ENCODE data around the gene DMXL1. TPM values are rescaled to one million over a fixed set of nuclear protein-coding genes. Genes with fewer than 3 reads are reported as not detected.

Gene DMXL1
- total RNA-seq, 1 experiment from 2014 or later, result 43.3 TPM

GRCh38 chr5:119022773-119023172 is 48.1 kb upstream of the DMXL1 start:
- BruUV-seq (replicated peaks), result no TSS peak
- intact Hi-C loops (cut with micrococcal nuclease; ENCODE audit: unreplicated experiment), result loop anchor here (1.0 to 10.0 kb wide), 4 partner anchors 110 to 720 kb away; no protein-coding TSS in a partner anchor
- peaks cover 9% of the 10 kb centered on the region for H3K4me1 Mint-ChIP-seq (ENCODE audit: low read depth, unreplicated experiment)
- no peak for TF ChIP-seq CTCF (IDR thresholded peaks at IDR 0.05; ENCODE audit: unreplicated experiment)
- H3K36me3 Mint-ChIP-seq (ENCODE audit: insufficient read depth, unreplicated experiment), result no peaks in the 10 kb centered on the region
- no peaks in the 10 kb centered on the region for H3K9me3 Mint-ChIP-seq (ENCODE audit: low read depth, unreplicated experiment)
- no peaks in the 10 kb centered on the region for H3K27me3 Mint-ChIP-seq (ENCODE audit: unreplicated experiment)
- CTCF ChIA-PET, result interaction anchor here (0.9 to 1.8 kb wide), 5 partner anchors 34 to 396 kb away, joined by 3 to 29 read pairs (median 5); partner anchors contain the start of genes DMXL1 and DTWD2
- no peak for DNase-seq
- H3K4me3 Mint-ChIP-seq (ENCODE audit: low read depth, unreplicated experiment), result no peak overlapping the region
- H3K27ac Mint-ChIP-seq (ENCODE audit: unreplicated experiment), result no peak overlapping the region

- DNase-seq, result no peak
- Mint-ChIP-seq H3K27me3 (ENCODE audit: unreplicated experiment) (no peaks in the 10 kb centered on the region), H3K9me3 (ENCODE audit: low read depth, unreplicated experiment) (no peaks in the 10 kb centered on the region), H3K36me3 (ENCODE audit: insufficient read depth, unreplicated experiment) (no peaks in the 10 kb centered on the region), H3K4me1 (ENCODE audit: low read depth, unreplicated experiment) (peaks cover 8% of the 10 kb centered on the region), H3K27ac (ENCODE audit: unreplicated experiment) (no peak overlapping the region), H3K4me3 (ENCODE audit: low read depth, unreplicated experiment) (no peak overlapping the region)
- CTCF ChIA-PET, result interaction anchor here (0.7 kb wide), 1 partner anchor 16 kb away, joined by 3 read pairs; no protein-coding TSS in a partner anchor
- no peak for TF ChIP-seq CTCF (IDR thresholded peaks at IDR 0.05; ENCODE audit: unreplicated experiment)
- BruUV-seq (replicated peaks), result no TSS peak
- intact Hi-C loops (cut with micrococcal nuclease; ENCODE audit: unreplicated experiment), result loop anchor here (10.0 kb wide), 1 partner anchor 276 kb away; no protein-coding TSS in a partner anchor
These were observed 42.3 kb upstream of the DMXL1 start for GRCh38 chr5:119028575-119028974.

GRCh38 chr5:119031011-119031886 is 39.6 kb upstream of the DMXL1 start:
- no peaks in the 10 kb centered on the region for H3K9me3 Mint-ChIP-seq (ENCODE audit: low read depth, unreplicated experiment)
- no peaks in the 10 kb centered on the region for H3K36me3 Mint-ChIP-seq (ENCODE audit: insufficient read depth, unreplicated experiment)
- intact Hi-C loops (cut with micrococcal nuclease; ENCODE audit: unreplicated experiment), result no loop called here
- H3K4me3 Mint-ChIP-seq (ENCODE audit: low read depth, unreplicated experiment), result no peak overlapping the region
- no peak for DNase-seq
- TF ChIP-seq CTCF (IDR thresholded peaks at IDR 0.05; ENCODE audit: unreplicated experiment), result no peak
- CTCF ChIA-PET, result no interaction called here
- peaks cover 8% of the 10 kb centered on the region for H3K4me1 Mint-ChIP-seq (ENCODE audit: low read depth, unreplicated experiment)
- no peaks in the 10 kb centered on the region for H3K27me3 Mint-ChIP-seq (ENCODE audit: unreplicated experiment)
- no TSS peak for BruUV-seq (replicated peaks)
- H3K27ac Mint-ChIP-seq (ENCODE audit: unreplicated experiment), result no peak overlapping the region

GRCh38 chr5:119031905-119032304 is 39.0 kb upstream of the DMXL1 start:
- TF ChIP-seq CTCF (IDR thresholded peaks at IDR 0.05; ENCODE audit: unreplicated experiment), result no peak
- H3K27me3 Mint-ChIP-seq (ENCODE audit: unreplicated experiment), result no peaks in the 10 kb centered on the region
- H3K9me3 Mint-ChIP-seq (ENCODE audit: low read depth, unreplicated experiment), result no peaks in the 10 kb centered on the region
- intact Hi-C loops (cut with micrococcal nuclease; ENCODE audit: unreplicated experiment), result no loop called here
- CTCF ChIA-PET, result no interaction called here
- H3K27ac Mint-ChIP-seq (ENCODE audit: unreplicated experiment), result no peak overlapping the region
- no peaks in the 10 kb centered on the region for H3K36me3 Mint-ChIP-seq (ENCODE audit: insufficient read depth, unreplicated experiment)
- BruUV-seq (replicated peaks), result no TSS peak
- no peak for DNase-seq
- no peak overlapping the region for H3K4me3 Mint-ChIP-seq (ENCODE audit: low read depth, unreplicated experiment)
- peaks cover 8% of the 10 kb centered on the region for H3K4me1 Mint-ChIP-seq (ENCODE audit: low read depth, unreplicated experiment)
